SH-SY5Y (cell line): ENCODE measurements around the gene CSMD2.

ENCODE experiments used
- GATA2 ChIP-seq: IDR thresholded peaks from 2 replicates; pipeline ENCODE4 v1.6.1; 2011; ENCODE audit warnings: mild to moderate bottlenecking, low read depth, low read length
- GATA3 ChIP-seq: IDR thresholded peaks from 2 replicates; pipeline ENCODE4 v1.6.1; 2011; ENCODE audit warnings: low read depth, mild to moderate bottlenecking, low read length, moderate library complexity

- no peak for TF ChIP-seq GATA2
- no peak for TF ChIP-seq GATA3
Observed at GRCh38 chr1:34126486-34126885, 38.5 kb downstream of the CSMD2 start.
